ENCODE results near the gene EML4.

The EML4 gene

DNA sequence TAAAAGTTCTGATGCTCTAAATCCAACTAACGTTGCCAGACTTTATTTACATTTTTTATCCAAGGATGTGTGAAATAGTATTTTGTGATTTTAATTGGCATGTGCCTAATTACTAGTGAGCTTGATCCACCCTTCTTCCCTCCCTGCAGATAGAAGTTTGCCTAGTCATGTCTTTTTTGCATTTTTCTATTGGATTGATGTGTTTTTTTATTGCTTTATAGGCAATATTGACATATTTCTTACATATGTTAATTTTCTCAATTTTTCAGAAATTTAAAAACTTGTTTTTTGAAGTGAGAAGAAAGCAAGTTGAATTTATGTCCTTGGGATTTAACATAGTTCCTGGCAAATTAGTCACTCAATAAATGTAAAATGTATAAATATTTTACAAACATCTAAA lies 56.4 kb downstream of the EML4 start:
- TF ChIP-seq, protein P1, sequence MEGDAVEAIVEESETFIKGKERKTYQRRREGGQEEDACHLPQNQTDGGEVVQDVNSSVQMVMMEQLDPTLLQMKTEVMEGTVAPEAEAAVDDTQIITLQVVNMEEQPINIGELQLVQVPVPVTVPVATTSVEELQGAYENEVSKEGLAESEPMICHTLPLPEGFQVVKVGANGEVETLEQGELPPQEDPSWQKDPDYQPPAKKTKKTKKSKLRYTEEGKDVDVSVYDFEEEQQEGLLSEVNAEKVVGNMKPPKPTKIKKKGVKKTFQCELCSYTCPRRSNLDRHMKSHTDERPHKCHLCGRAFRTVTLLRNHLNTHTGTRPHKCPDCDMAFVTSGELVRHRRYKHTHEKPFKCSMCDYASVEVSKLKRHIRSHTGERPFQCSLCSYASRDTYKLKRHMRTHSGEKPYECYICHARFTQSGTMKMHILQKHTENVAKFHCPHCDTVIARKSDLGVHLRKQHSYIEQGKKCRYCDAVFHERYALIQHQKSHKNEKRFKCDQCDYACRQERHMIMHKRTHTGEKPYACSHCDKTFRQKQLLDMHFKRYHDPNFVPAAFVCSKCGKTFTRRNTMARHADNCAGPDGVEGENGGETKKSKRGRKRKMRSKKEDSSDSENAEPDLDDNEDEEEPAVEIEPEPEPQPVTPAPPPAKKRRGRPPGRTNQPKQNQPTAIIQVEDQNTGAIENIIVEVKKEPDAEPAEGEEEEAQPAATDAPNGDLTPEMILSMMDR (conservative IDR thresholded peaks at IDR 0.05; ENCODE audit: control insufficient read depth, insufficient read depth, low read depth, low read length), result no peak
- H3K4me3 ChIP-seq (ENCODE audit: control insufficient read depth, low read depth, low read length), result no peak overlapping the region
- no peak for DNase-seq (ENCODE audit: low read depth)

DNA sequence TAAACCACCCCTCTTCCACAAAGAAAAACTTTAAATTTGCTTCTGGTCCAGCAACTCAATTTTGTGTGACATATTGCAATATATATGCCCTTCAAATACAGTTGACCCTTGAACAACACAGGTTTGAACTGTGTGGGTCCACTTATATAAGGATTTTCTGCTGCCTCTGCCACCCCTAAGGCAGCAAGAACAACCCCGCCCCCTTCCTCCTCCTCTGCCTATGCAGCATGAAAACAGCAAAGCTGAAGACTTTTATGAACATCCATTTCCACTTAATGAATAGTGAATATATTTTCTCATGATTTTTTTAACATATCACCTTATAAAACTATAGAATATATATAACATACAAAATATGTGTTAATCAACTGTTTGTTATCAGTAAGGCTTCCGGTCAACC lies 58.3 kb downstream of the EML4 start:
- no peak overlapping the region for H3K4me3 ChIP-seq (ENCODE audit: control insufficient read depth, low read depth, low read length)
- TF ChIP-seq, protein P1 (conservative IDR thresholded peaks at IDR 0.05; ENCODE audit: control insufficient read depth, insufficient read depth, low read depth, low read length), result no peak
- DNase-seq (ENCODE audit: low read depth), result no peak

DNA sequence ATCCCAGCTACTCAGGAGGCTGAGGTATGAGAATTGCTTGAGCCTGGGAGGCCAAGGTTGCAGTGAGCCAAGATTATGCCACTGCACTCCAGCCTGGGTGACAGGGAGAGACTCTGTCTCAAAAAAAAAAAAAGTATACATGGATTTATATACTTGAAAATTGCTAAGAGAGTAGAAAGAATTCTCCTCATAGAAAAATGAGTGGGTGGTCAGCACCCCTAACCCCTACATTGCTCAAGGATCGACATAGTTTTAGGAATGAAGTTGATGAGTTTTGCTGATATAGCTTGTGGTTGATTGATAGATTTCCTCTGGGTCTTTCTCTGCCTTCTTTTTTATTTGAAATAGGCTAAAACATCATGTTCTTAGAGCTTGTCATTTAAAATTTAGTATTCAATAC lies 58.9 kb downstream of the EML4 start:
- H3K4me3 ChIP-seq (ENCODE audit: control insufficient read depth, low read depth, low read length), result no peak overlapping the region
- TF ChIP-seq, protein P1 (conservative IDR thresholded peaks at IDR 0.05; ENCODE audit: control insufficient read depth, insufficient read depth, low read depth, low read length), result no peak
- no peak for DNase-seq (ENCODE audit: low read depth)

DNA sequence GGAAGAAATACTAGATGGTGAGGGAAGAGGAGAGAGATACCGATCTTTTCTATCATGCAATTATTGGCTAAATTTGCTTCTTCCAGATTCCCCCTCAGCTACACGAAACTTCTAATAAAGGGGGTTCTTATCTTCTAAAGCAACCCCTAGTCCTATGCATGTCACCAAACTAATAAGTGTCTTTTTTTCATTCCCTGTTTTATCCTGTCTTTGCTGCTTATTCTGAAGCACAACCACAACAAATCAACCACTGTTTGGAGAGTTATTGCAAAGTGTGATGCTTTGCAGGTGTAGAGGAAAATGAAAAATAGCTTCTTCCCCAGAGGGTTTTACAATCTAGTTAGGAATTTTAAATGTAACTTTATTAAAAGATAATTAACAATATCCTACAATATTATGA lies 60.8 kb downstream of the EML4 start:
- TF ChIP-seq, protein P1 (conservative IDR thresholded peaks at IDR 0.05; ENCODE audit: control insufficient read depth, insufficient read depth, low read depth, low read length), result no peak
- no peak for DNase-seq (ENCODE audit: low read depth)
- H3K4me3 ChIP-seq (ENCODE audit: control insufficient read depth, low read depth, low read length), result no peak overlapping the region

DNA sequence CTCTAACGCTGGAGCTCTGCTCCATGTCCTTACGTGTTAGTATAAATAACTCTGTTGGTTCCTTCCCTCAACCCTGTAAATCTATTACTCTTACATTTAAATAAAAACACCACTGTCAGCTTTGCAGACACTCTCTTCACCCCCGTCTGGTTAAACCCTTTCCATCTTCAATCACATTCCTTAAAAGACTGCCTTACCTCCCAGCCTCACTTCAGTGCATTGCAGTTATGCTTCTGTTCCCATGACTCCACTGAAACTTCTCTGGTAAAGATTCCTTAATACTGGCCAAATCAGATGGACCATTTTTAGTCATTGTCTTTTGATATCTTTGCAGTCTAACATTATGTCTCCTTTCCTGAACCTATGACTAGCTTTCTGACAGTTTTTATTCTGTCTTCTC lies 61.7 kb downstream of the EML4 start:
- no peak for DNase-seq (ENCODE audit: low read depth)
- no peak overlapping the region for H3K4me3 ChIP-seq (ENCODE audit: control insufficient read depth, low read depth, low read length)
- TF ChIP-seq, protein P1 (conservative IDR thresholded peaks at IDR 0.05; ENCODE audit: control insufficient read depth, insufficient read depth, low read depth, low read length), result no peak

DNA sequence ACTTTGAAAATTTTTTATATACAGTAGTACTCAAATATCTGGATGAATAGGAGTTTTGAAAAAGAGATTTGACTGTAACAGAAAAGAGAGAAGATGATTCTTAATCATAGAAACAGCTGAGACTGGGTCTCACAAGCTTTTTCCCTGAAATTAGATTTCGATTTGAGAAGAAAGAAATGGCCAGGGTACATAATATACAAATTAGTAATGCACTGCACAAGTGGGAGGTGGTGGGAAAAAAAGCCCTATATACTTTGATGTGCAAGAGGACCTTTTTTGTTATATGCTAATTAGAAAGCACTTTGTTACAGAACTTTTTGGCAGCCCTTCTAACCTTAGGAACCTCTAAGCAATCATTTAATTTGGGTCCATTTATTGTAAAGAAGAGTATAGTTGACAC lies 62.9 kb downstream of the EML4 start:
- H3K4me3 ChIP-seq (ENCODE audit: control insufficient read depth, low read depth, low read length), result no peak overlapping the region

More for the DNA sequence above, 62.9 kb downstream of the EML4 start:
- TF ChIP-seq, protein P1 (conservative IDR thresholded peaks at IDR 0.05; ENCODE audit: control insufficient read depth, insufficient read depth, low read depth, low read length), result no peak
- DNase-seq (ENCODE audit: low read depth), result no peak

All from fibroblast of mammary gland (primary cell).